Stimulated activated CD4-positive, alpha-beta T cell treated with anti-CD3 and anti-CD28 coated beads, TNF-alpha, amount 100 ng/mL, for 24 hours (primary cell): ENCODE results near the gene IQCC.

ENCODE experiments used
- DNase-seq, 3 experiments: peaks; one replicate each; pipeline ENCODE4 v3.0.0-alpha.2; 2020; ENCODE audit warnings: low read depth in 3 of 3

IQCC gene

GRCh38 chr1:32195972-32196823 lies 9.3 kb upstream of the IQCC start:
- no peak for DNase-seq

- no peak for DNase-seq
Measured at GRCh38 chr1:32197074-32197473, 8.4 kb upstream of the IQCC start.

- no peak for DNase-seq
Measured at GRCh38 chr1:32197837-32198236, 7.6 kb upstream of the IQCC start.

DNA sequence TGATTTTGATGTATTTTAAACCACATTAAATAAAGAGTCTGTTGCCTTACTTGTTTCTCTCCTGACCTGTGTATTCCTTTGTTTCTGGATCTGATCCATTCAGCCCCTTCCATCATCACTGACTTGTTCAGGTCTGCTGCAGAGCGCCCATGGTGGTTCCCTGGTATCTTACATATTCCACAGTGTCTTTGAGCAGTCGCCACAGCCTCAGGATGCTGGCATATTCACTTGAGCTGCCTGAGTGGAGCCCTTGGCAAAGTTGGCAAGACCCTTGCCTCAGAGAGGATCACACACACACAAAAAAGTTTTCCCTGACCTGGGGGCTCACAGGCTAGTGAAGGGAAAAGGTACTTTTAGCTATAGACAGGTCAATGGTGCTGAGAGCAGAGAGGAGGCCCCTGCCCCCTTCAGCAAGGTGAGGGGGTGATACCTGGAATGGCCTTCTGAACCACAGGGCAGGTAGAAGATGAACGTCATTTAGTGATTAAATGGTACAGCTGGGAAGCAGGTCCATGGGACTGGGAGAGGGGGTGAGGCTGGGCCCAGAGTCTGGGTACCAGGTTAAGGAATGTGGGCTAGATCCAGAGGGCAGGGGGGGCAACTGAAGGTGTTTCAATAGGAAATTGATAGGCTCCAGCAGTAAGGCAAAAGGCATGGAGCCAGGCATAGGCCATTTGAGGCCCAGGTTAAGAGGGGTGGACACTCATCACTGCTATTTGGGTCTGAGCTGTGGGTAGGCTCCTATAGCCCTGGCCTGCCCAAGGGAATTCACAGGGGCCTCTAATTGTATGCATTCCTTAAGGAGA lies 7.0 kb upstream of the IQCC start:
- DNase-seq, result no peak

- DNase-seq, result no peak
Measured at GRCh38 chr1:32199043-32199716, 6.3 kb upstream of the IQCC start.

- DNase-seq, result no peak
Measured at GRCh38 chr1:32199717-32200072, 5.8 kb upstream of the IQCC start.

DNA sequence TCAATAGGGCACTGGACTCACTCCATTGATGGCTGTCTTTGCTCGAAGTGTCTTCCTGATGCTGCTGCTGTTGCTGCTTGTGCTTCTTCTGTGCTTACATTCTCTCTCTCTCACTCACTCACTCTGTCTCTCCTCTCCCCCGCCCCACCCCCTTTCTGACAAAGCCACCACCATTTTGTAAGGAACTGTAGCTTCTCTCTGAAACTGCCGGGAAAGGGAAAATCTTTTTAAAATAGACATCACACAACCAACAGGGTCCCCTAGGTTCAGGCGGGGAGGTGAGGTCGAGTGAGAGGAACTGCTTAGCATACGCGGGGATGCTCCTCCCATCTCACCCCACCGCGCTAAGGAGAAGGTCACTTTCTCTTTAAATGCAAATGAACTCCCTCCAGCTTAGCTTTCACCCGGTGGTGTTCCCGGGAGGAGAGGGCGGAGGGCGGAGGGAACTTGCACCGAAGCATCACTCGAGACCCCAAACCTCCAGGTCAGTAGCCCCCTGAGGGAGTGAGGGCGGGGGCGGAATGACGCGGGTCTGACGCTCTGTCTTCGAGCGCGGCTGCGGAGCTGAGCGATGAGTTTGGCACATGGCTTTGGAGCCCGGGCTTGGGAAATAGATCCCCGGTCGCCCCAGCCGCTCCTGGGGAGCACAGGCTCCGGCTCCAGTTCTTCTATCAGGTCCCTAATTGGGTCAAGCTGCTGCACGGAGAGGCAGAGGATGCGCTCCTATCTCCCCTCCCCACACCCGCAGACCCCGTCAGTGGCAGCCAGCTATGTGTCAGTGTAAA lies 5.1 kb upstream of the IQCC start, which contains the start of gene CCDC28B:
Gene CCDC28B, plus strand, starts transcription at position 370 of the 785 bp plus-strand sequence. CDS start 1,341 bp downstream, outside the sequence.
- DNase-seq, result peak in 1 of 3 experiments; percentile 42

DNA sequence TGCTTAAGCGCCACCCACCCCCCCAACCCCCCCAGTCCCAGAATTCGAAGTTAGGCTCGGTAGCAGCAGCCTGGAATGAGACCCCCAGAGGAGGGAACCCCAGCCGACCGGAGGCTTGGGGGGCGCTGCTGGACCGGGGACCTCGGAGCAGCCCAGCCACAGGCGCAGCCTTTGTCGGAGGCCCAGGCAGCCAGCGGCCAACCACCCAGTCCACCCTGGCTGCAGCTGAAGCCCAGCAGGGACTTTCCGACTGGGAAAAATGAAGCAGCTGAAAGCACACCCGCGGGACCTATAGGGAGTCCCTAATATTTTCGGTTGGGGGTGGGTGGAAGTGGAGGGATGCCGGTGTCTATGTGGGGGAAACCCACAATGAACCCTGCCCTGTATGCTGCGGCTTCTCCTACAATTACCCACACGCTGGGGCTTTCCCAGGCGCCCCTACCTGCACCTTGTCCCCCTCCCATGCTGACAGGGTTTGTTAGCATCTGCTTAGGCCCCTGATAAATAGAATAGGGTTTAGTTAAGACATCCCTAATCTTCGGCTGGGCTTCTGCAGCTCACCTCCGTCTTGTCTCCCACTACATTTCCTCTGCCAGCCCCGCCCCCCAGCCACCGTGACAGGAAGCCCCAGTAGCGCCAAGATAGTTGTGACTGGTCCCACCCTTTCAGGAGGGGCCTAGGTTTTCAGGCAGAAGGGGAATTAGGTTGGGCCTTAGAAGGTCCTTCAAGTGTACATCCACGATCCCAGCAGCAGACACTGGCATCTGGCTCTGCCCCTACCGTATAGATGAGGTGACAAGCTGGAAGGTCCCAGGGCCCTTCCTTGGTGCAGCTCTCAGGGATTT lies 4.2 kb upstream of the IQCC start:
- DNase-seq, result peak in 2 of 3 experiments; percentile 54 to 84

DNA sequence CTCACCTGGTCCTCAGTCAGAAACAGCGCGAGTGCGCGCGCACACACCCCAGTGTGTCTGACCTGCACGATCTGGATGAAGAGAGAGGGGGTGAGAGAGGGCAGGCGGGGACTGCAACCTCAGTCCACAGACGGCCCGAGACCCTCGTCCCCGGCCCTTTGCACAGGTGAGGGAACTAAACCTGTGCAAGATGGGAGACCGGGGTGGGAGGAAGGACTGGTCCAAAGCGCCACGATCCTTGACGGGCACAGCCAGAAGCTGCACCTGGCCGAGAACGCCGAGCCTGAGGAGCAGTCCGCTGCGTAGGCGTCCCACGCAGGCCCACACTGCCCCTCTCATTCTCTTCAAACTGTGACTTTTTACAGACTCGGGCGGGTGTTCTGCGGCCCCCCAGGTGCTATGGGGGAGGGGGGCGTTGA lies 519 bp upstream of the IQCC start:
- DNase-seq, result no peak

DNA sequence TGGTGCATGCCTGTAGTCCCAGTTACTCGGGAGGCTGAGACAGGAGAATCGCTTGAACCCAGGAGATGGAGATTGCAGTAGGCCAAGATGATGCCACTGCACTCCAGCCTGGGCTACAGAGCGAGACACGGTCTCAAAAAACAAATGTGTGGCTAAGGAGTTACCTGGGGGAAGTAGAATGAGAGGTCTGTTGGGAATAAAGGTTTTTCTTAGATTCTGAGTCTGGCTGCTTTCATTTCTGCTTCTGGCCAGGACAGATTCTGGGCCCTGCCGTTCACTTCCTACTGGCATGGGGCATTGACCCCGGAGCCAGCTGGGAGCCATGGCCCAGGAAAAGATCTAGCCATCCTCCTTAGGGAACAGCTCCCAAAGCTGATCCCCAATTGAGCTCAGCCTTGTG lies 3.0 kb downstream of the IQCC start:
- no peak for DNase-seq

DNA sequence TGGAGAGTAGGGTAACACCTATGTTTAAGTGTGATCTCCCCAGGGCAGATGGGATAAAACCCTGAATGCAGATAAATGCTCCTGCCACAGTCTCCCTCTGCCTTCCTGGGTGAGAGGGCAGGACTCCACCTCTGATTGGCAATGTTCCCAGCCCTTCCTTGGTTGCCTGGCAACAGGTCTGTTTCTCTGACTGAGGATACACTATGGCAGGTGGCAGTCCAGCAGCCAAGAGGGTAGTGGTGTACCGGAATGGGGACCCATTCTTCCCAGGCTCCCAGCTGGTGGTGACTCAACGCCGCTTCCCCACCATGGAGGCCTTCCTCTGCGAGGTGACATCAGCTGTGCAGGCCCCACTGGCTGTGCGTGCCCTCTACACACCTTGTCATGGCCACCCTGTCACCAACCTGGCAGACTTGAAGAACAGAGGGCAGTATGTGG lies 3.4 kb downstream of the IQCC start, which contains the start of gene DCDC2B:
Gene DCDC2B, plus strand, starts transcription at position 199 of the 438 bp plus-strand sequence. Its CDS starts 5 bp downstream, at position 204.
- DNase-seq, result peak in 1 of 3 experiments; percentile 12

- peak in 2 of 3 experiments; percentile 30 to 58 for DNase-seq
Measured at GRCh38 chr1:32215629-32216480, 10.4 kb downstream of the IQCC start.

- no peak for DNase-seq
Measured at GRCh38 chr1:32216566-32216965, 11.1 kb downstream of the IQCC start.

DNA sequence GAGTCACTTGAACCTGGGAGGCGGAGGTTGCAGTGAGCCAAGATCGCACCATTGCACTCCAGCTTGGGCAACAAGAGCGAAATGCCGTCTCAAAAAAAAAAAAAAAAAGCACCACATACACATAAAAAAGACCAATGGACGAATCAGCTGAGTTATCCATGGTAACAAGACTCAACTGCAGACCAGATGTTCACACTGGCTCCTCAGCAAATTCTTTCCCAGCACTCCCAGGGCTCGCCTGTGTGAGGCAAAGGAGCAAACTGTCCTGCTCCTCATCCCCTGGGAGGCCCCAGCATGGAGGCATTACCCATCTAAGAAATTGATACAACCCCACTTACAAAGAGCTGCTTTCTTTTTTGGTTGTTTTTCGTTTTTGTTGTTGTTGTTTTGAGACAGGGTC lies 13.6 kb downstream of the IQCC start:
- DNase-seq, result no peak

DNA sequence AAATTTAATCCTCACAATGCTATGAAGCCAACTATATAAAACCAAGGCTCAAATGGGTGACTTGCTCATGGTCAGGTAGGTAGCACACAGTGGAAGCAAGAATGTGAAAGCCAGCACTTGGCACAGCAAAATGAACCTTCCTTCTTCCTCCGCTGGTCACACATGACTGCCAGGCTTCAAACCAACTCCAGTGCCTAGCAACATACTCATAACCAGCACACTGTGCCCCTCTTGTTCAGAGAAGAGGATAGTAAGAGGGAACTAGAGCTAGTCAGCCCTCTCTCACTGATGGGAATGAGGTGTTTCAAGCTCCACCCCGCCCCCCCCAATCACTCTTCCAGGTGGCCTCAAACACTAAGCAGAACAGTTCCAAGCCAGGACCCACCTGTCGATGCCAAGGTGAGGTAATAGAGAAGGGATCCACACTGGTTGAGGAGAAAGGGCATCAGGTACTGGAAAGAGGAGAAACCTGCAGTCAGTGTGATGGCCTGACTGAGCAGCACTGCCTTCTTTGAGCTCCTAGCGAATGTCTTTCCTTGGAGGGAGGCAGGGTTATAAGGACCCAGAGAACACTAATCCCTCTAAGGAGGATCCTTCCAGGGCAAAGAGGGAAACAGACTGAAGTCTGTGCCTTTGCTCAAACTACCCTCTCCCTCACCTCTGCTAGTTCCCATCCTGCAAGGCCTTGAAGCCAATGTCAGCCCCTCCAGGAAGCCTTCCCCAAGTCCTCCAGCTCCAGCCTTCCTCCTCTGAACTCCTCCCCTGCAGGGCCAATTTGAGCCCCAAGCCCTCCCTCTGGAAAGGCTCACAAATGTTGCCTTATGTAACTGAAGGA lies 15.5 kb downstream of the IQCC start:
- DNase-seq, result no peak

- DNase-seq, result no peak
Measured at GRCh38 chr1:32221581-32221979, 16.1 kb downstream of the IQCC start.

DNA sequence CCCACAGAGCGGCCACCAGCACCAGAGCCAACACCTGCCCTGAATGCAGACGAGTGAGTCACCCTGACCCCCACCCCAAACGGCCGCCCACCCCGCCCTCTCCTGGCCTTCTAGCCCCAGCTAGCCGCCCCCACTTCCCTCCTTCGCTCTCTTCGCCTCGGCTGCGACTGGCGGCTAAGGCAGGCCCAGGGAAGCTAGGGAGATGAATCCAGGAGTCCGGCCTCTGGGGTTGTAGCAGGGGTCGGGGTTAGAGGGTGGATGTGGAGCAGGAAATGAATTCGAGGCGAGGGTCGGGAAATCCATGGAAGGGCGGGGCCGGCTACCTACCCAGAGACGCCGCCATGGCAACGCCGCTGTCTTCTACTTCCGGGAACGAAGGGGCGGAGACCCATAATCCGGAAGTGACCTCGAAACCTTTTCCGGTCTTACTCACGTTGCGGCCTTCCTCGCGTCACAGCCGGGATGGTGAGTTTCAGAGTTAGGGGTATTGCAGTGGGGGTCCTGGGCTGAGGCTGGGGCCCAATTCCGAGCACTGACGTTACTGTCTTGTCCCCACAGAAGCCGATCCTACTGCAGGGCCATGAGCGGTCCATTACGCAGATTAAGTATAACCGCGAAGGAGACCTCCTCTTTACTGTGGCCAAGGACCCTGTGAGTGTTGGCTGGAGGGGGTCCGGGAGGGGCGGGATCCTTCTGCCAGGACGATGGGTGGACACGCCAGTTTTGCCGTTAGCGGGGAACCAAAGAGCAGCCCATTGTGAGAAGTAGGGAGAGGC lies 16.7 kb downstream of the IQCC start, which contains the start of the genes EIF3I and TMEM234:
Gene EIF3I, plus strand, starts transcription at position 428 of the 776 bp plus-strand sequence. Its CDS starts 35 bp downstream, at position 463.
Gene TMEM234, minus strand, starts transcription at position 374 of the 776 bp plus-strand sequence. Its CDS starts 31 bp downstream, at position 343.
- peak; percentile 86 to 92 (median 90) for DNase-seq
